H9 (cell line): ENCODE data around the gene BCAS4. TPM values are rescaled to one million over a fixed set of nuclear protein-coding genes. Genes with fewer than 3 reads are reported as not detected.

Experiments
- DNase-seq: peaks from one replicate; pipeline ENCODE4 v3.0.0-alpha.2; 2017
- H2AFZ ChIP-seq: one replicate; pipeline ENCODE4 v1.6.1; 2013; ENCODE audit warnings: mild to moderate bottlenecking, low read length, control low read depth, moderate library complexity
- H2AK5ac ChIP-seq: 2 replicates; pipeline ENCODE4 v1.6.1; 2013; ENCODE audit warnings: low read length, control low read depth, mixed read lengths; ENCODE audit not compliant: insufficient read length
- H2BK120ac ChIP-seq: one replicate; pipeline ENCODE4 v1.6.1; 2013; ENCODE audit warnings: low read depth, mild to moderate bottlenecking, low read length, control low read depth, inconsistent platforms; ENCODE audit not compliant: poor library complexity, severe bottlenecking
- H2BK12ac ChIP-seq: 2 replicates; pipeline ENCODE4 v1.6.1; 2013; ENCODE audit warnings: low read length, control low read depth, mixed read lengths, low read depth; ENCODE audit not compliant: insufficient read length
- H2BK15ac ChIP-seq: 2 replicates; pipeline ENCODE4 v1.6.1; 2013; ENCODE audit warnings: low read depth, low read length, control low read depth
- H2BK20ac ChIP-seq: one replicate; pipeline ENCODE4 v1.6.1; 2013; ENCODE audit warnings: low read depth, mild to moderate bottlenecking, low read length, control low read depth, inconsistent platforms; ENCODE audit not compliant: poor library complexity, severe bottlenecking
- H2BK5ac ChIP-seq: 2 replicates; pipeline ENCODE4 v1.6.1; 2013; ENCODE audit warnings: low read length, control low read depth, mixed read lengths; ENCODE audit not compliant: insufficient read length
- H3K14ac ChIP-seq: 2 replicates; pipeline ENCODE4 v1.6.1; 2013; ENCODE audit warnings: low read length, control low read depth; ENCODE audit not compliant: insufficient read depth
- H3K18ac ChIP-seq: 2 replicates; pipeline ENCODE4 v1.6.1; 2013; ENCODE audit warnings: low read depth, mild to moderate bottlenecking, mixed read lengths, low read length, control low read depth; ENCODE audit not compliant: insufficient read length
- H3K23ac ChIP-seq: 2 replicates; pipeline ENCODE4 v1.6.1; 2013; ENCODE audit warnings: low read length, control low read depth, mixed read lengths, low read depth; ENCODE audit not compliant: insufficient read length
- H3K23me2 ChIP-seq: 2 replicates; pipeline ENCODE4 v1.6.1; 2013; ENCODE audit warnings: low read depth, mild to moderate bottlenecking, mixed read lengths, low read length, control low read depth; ENCODE audit not compliant: insufficient read length, poor library complexity, severe bottlenecking
- H3K27ac ChIP-seq: 2 replicates; pipeline ENCODE4 v1.5.1; 2013; ENCODE audit warnings: low read length, control low read depth, mixed read lengths, low read depth; ENCODE audit not compliant: insufficient read length
- H3K27me3 ChIP-seq: 2 replicates; pipeline ENCODE4 v1.6.1; 2013; ENCODE audit warnings: low read length, control low read depth, inconsistent platforms; ENCODE audit not compliant: insufficient read depth
- H3K4ac ChIP-seq: 2 replicates; pipeline ENCODE4 v1.6.1; 2013; ENCODE audit warnings: low read depth, mild to moderate bottlenecking, control low read depth, inconsistent platforms, low read length, moderate library complexity
- H3K4me1 ChIP-seq: 2 replicates; pipeline ENCODE4 v1.6.1; 2013; ENCODE audit warnings: low read length, control low read depth, inconsistent platforms; ENCODE audit not compliant: insufficient read depth
- H3K4me2 ChIP-seq: 2 replicates; pipeline ENCODE4 v1.6.1; 2013; ENCODE audit warnings: low read length, control low read depth, mixed read lengths; ENCODE audit not compliant: insufficient read length, insufficient read depth
- H3K56ac ChIP-seq: 2 replicates; pipeline ENCODE4 v1.6.1; 2013; ENCODE audit warnings: low read depth, mild to moderate bottlenecking, mixed read lengths, low read length, control low read depth; ENCODE audit not compliant: insufficient read length
- H3K79me1 ChIP-seq: 2 replicates; pipeline ENCODE4 v1.6.1; 2013; ENCODE audit warnings: low read depth, mild to moderate bottlenecking, moderate library complexity, low read length, control low read depth, inconsistent platforms; ENCODE audit not compliant: insufficient read depth, poor library complexity, severe bottlenecking
- H3K79me2 ChIP-seq: 2 replicates; pipeline ENCODE4 v1.6.1; 2013; ENCODE audit warnings: low read length, control low read depth, inconsistent platforms; ENCODE audit not compliant: insufficient read depth
- H3K9ac ChIP-seq: 2 replicates; pipeline ENCODE4 v1.6.1; 2013; ENCODE audit warnings: low read length, control low read depth, mixed read lengths; ENCODE audit not compliant: insufficient read length; ENCODE audit errors: extremely low read depth
- H3K9me3 ChIP-seq: one replicate; pipeline ENCODE4 v1.6.1; 2013; ENCODE audit warnings: low read depth, low read length, inconsistent platforms; ENCODE audit not compliant: control insufficient read depth
- H3T11ph ChIP-seq: one replicate; pipeline ENCODE4 v1.6.1; 2013; ENCODE audit warnings: mild to moderate bottlenecking, low read length, control low read depth, inconsistent platforms
- H4K20me1 ChIP-seq: one replicate; pipeline ENCODE4 v1.6.1; 2013; ENCODE audit not compliant: control insufficient read depth, insufficient read length, insufficient read depth
- H4K5ac ChIP-seq: 2 replicates; pipeline ENCODE4 v1.6.1; 2013; ENCODE audit warnings: low read depth, mild to moderate bottlenecking, mixed read lengths, low read length, control low read depth; ENCODE audit not compliant: insufficient read length
- H4K8ac ChIP-seq: replicated peaks from 2 replicates; pipeline ENCODE4 v1.6.1; 2013; ENCODE audit warnings: low read length, control low read depth, mixed read lengths, low read depth; ENCODE audit not compliant: insufficient read length
- H4K91ac ChIP-seq: 2 replicates; pipeline ENCODE4 v1.6.1; 2013; ENCODE audit warnings: low read depth, mild to moderate bottlenecking, moderate library complexity, mixed read lengths, low read length, control low read depth; ENCODE audit not compliant: insufficient read length
- H3K27ac Mint-ChIP-seq, 3 experiments: 2 replicates in 2 of 3; 3 replicates in 1 of 3; pipeline ENCODE4 v1.8.0; 2020 to 2021; ENCODE audit warnings: mixed read lengths in 3 of 3, mild to moderate bottlenecking in 1 of 3, moderate library complexity in 1 of 3
- H3K27me3 Mint-ChIP-seq: 2 replicates; pipeline ENCODE4 v1.8.0; 2021; ENCODE audit warnings: low read depth, mild to moderate bottlenecking, moderate library complexity, mixed read lengths
- H3K36me3 Mint-ChIP-seq, 3 experiments: 2 replicates in 2 of 3; 3 replicates in 1 of 3; pipeline ENCODE4 v1.8.0; 2020 to 2021; ENCODE audit warnings: low read depth in 3 of 3, mixed read lengths in 3 of 3; ENCODE audit not compliant: insufficient read depth in 1 of 3
- H3K4me1 Mint-ChIP-seq, 2 experiments: 2 replicates each; pipeline ENCODE4 v1.8.0; 2020; ENCODE audit warnings: mixed read lengths in 2 of 2
- H3K4me3 Mint-ChIP-seq, 2 experiments: 2 replicates in 1 of 2; 3 replicates in 1 of 2; pipeline ENCODE4 v1.8.0; 2020 to 2021; ENCODE audit warnings: mild to moderate bottlenecking in 2 of 2, mixed read lengths in 2 of 2, moderate library complexity in 1 of 2
- H3K9me3 Mint-ChIP-seq, 2 experiments: 2 replicates in 1 of 2; 3 replicates in 1 of 2; pipeline ENCODE4 v1.8.0; 2020; ENCODE audit warnings: mild to moderate bottlenecking in 2 of 2, mixed read lengths in 2 of 2, moderate library complexity in 1 of 2
- CTCF ChIP-seq: fragments of 200-600 bp; sonication (generic); conservative IDR thresholded peaks from 3 replicates; pipeline ENCODE4 v1.8.0; 2021; ENCODE audit warnings: antibody characterized with exemption, mild to moderate bottlenecking
- WGBS: extraction: QIAGEN DNeasy Blood & Tissue Kit; methylation state at CpG from one replicate; pipeline ENCODE4 v1.1.7; 2013; ENCODE audit warnings: missing lambda C conversion rate, low lambda C conversion rate, mixed read lengths; ENCODE audit not compliant: insufficient read length; ENCODE audit errors: extremely low coverage; 5-methylcytosine and 5-hydroxymethylcytosine counted together
- total RNA-seq: library from RNA; stranded (reverse); gene quantifications from 2 replicates; pipeline ENCODE4 v1.2.1, GENCODE V29; 2021

BCAS4 gene
- total RNA-seq, 1 experiment from 2014 or later = 16.9 TPM

GRCh38 chr20:50900261-50900660 is 105.4 kb downstream of the BCAS4 start:
- no peak overlapping the region for H3T11ph ChIP-seq
- no peak overlapping the region for H2BK120ac ChIP-seq
- no peak overlapping the region for H3K9ac ChIP-seq
- H3K27me3 ChIP-seq = no peaks in the 10 kb centered on the region
- Mint-ChIP-seq H3K27ac (no peak overlapping the region), H3K9me3 (no peaks in the 10 kb centered on the region), H3K4me1 (no peaks in the 10 kb centered on the region; a peak in 1 of 4 replicates), H3K4me3 (no peak overlapping the region), H3K36me3 (peaks cover 39 to 89% (median 73%) of the 10 kb centered on the region in 3 experiments; a peak in 6 of 7 replicates), H3K27me3 (no peaks in the 10 kb centered on the region; the same call in 1 of the 2 replicates)
- H4K5ac ChIP-seq = no peak overlapping the region
- H3K14ac ChIP-seq = no peak overlapping the region
- H2BK20ac ChIP-seq = no peak overlapping the region
- no peak overlapping the region for H3K27ac ChIP-seq
- no peaks in the 10 kb centered on the region for H3K4me1 ChIP-seq
- no peak overlapping the region for H2BK12ac ChIP-seq
- no peak overlapping the region for H2BK15ac ChIP-seq
- H3K18ac ChIP-seq = no peak overlapping the region
- no CpG with 5 or more reads among the region's 7 CpGs for WGBS
- H3K23ac ChIP-seq = no peak overlapping the region
- no peak overlapping the region for H2AK5ac ChIP-seq
- H4K8ac ChIP-seq = no peak overlapping the region
- peaks cover 6% of the 10 kb centered on the region for H3K79me1 ChIP-seq
- H3K56ac ChIP-seq = no peak overlapping the region
- no peak for DNase-seq
- TF ChIP-seq CTCF = no peak
- H2BK5ac ChIP-seq = no peak overlapping the region
- H4K91ac ChIP-seq = no peak overlapping the region
- no peaks in the 10 kb centered on the region for H4K20me1 ChIP-seq
- H3K4me2 ChIP-seq = no peak overlapping the region
- H2AFZ ChIP-seq = no peak overlapping the region
- H3K9me3 ChIP-seq = no peaks in the 10 kb centered on the region
- H3K79me2 ChIP-seq = peaks cover 11% of the 10 kb centered on the region; the same call in 1 of the 2 replicates
- H3K4ac ChIP-seq = no peak overlapping the region
- no peaks in the 10 kb centered on the region for H3K23me2 ChIP-seq
